ENCODE results near the gene YWHAG. TPM values are rescaled to one million over a fixed set of nuclear protein-coding genes. Genes with fewer than 3 reads are reported as not detected.

YWHAG gene
- total and polyA plus RNA-seq, 2 of the 13 experiments (the other 11 are each of a cell fraction or from before 2014, with no cell fraction given), result 36.9 to 67.5 TPM

DNA sequence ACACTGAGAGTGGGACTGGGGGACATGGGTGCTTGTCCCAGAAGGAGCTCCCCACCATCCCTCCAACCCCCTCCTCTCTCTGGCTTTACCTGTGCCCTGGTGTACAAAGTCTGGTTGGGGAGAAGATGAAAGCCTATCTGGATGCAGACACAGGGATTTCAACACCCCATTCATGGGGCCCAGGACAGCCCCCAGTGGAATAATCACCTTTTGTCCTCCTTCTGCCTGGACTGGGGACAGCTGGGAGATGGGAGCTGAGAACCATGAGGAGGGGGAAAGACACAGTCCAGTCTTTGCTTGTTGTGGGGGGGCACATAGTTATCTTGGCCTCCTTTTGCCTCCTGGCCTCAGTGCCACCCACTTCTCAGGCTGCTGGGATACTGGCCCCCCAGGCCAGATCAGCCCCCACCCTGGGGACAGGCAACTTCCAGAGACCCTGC is 49.4 kb upstream of the YWHAG start (continued):
- TF ChIP-seq, protein P1, sequence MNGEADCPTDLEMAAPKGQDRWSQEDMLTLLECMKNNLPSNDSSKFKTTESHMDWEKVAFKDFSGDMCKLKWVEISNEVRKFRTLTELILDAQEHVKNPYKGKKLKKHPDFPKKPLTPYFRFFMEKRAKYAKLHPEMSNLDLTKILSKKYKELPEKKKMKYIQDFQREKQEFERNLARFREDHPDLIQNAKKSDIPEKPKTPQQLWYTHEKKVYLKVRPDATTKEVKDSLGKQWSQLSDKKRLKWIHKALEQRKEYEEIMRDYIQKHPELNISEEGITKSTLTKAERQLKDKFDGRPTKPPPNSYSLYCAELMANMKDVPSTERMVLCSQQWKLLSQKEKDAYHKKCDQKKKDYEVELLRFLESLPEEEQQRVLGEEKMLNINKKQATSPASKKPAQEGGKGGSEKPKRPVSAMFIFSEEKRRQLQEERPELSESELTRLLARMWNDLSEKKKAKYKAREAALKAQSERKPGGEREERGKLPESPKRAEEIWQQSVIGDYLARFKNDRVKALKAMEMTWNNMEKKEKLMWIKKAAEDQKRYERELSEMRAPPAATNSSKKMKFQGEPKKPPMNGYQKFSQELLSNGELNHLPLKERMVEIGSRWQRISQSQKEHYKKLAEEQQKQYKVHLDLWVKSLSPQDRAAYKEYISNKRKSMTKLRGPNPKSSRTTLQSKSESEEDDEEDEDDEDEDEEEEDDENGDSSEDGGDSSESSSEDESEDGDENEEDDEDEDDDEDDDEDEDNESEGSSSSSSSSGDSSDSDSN (CRISPR knock-in tag; IDR thresholded peaks at IDR 0.05), result peak; percentile 42; the same call in 1 of the 2 replicates

DNA sequence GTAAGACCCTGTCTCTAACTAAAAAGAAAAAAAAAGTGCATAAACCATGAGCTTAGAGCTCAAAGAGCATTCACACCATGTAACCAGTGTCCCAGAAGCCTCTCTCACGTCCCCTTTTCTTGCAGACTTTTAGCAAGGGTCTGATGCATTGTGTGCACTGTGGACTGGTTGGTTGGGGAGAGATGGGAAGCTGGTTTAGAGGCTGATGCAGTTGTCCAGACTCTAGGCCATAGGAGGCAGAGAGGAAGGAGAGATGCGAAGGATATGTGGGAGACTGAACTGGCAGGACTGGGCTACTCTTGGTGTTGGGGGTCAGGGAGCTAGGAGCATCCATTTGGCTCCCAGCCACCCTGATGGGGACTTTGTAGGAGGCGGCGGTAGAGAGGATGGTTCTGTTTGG is 48.9 kb upstream of the YWHAG start:
- H4K20me1 ChIP-seq (ENCODE audit: insufficient read depth, low read length), result no peaks in the 10 kb centered on the region
- peak overlapping the region in 2 of 3 experiments; percentile 62 to 64; a peak in 3 of 6 replicates for H3K4me3 ChIP-seq (replicated peaks in 1 of 3; ENCODE audit: insufficient read depth in 1 of 3, low read depth in 2 of 3, low read length in 3 of 3)
- no peak overlapping the region for H3K9ac ChIP-seq (ENCODE audit: insufficient read depth, low read depth, low read length)
- ChIA-PET POLR2A (interaction anchor here (0.8 to 2.9 kb wide), 8 partner anchors 11 to 116 kb away, joined by 3 to 25 read pairs (median 7); partner anchors contain the start of gene YWHAG), CTCF (ENCODE audit: low intra/inter-chr PET ratio, low total read pairs) (no interaction called here)
- 15% methylated on average over 4 of the region's 4 CpGs for WGBS (ENCODE audit: low lambda C conversion rate)
- no TSS peak for BruUV-seq (replicated peaks)
- no peaks in the 10 kb centered on the region for H3K36me3 ChIP-seq (replicated peaks in 1 of 2; ENCODE audit: control insufficient read depth in 1 of 2, insufficient read depth in 2 of 2, low read length in 2 of 2)
- H3K27me3 ChIP-seq (ENCODE audit: control insufficient read depth in 1 of 2, insufficient read depth in 2 of 2, low read length in 2 of 2), result no peaks in the 10 kb centered on the region
- no peak for DNase-seq (ENCODE audit: low spot score)
- ATAC-seq, result peak; percentile 44
- H2AFZ ChIP-seq (ENCODE audit: low read length), result no peak overlapping the region
- in situ Hi-C loops (cut with HindIII; ENCODE audit: extremely low pct_ligation_motif_present, low pct_unique_long_range_greater_than_20kb) (no loop called here), intact Hi-C loops (cut with micrococcal nuclease; ENCODE audit: unreplicated experiment) (no loop called here)
- peak overlapping the region; percentile 81 for H3K4me2 ChIP-seq (ENCODE audit: low read depth, low read length)
- FAIRE-seq, result peak; percentile 28
- H3K79me2 ChIP-seq (ENCODE audit: insufficient read depth, low read length), result peaks cover 6% of the 10 kb centered on the region
- no peaks in the 10 kb centered on the region for H3K9me3 ChIP-seq (ENCODE audit: low read length)
- H3K4me1 ChIP-seq (ENCODE audit: insufficient read depth, low read length), result peaks cover 52% of the 10 kb centered on the region
- peak overlapping the region; percentile 66 for H3K27ac ChIP-seq (ENCODE audit: extremely low read length, insufficient read depth, low read length)
- TF ChIP-seq ZSCAN29 (CRISPR knock-in tag; conservative IDR thresholded peaks at IDR 0.05) (peak; percentile 73; the same call in 1 of the 2 replicates), CCAR2 (optimal IDR thresholded peaks at IDR 0.05; ENCODE audit: low read depth, low read length) (no peak), ZNF510 (CRISPR knock-in tag; IDR thresholded peaks at IDR 0.05; ENCODE audit: low read depth) (0 out of 2 replicates have a peak, but pooled peaks have one; percentile 53), MED1 (CRISPR knock-in tag; IDR thresholded peaks at IDR 0.05) (0 out of 2 replicates have a peak, but pooled peaks have one; percentile 10), SP4 (CRISPR knock-in tag; IDR thresholded peaks at IDR 0.05) (peak; percentile 21; the same call in 1 of the 2 replicates), ZBTB3 (CRISPR knock-in tag; IDR thresholded peaks at IDR 0.05; ENCODE audit: borderline replicate concordance, low read depth) (0 out of 2 replicates have a peak, but pooled peaks have one; percentile 41), ARNT2 (CRISPR knock-in tag; IDR thresholded peaks at IDR 0.05; ENCODE audit: low read depth) (no peak), ZNF788 (CRISPR knock-in tag; IDR thresholded peaks at IDR 0.05; ENCODE audit: borderline replicate concordance) (no peak), MEIS1 (CRISPR knock-in tag; IDR thresholded peaks at IDR 0.05; ENCODE audit: borderline replicate concordance) (0 out of 2 replicates have a peak, but pooled peaks have one; percentile 38), ZNF230 (CRISPR knock-in tag; IDR thresholded peaks at IDR 0.05) (0 out of 2 replicates have a peak, but pooled peaks have one; percentile 40)
- TF ChIP-seq, protein P2, sequence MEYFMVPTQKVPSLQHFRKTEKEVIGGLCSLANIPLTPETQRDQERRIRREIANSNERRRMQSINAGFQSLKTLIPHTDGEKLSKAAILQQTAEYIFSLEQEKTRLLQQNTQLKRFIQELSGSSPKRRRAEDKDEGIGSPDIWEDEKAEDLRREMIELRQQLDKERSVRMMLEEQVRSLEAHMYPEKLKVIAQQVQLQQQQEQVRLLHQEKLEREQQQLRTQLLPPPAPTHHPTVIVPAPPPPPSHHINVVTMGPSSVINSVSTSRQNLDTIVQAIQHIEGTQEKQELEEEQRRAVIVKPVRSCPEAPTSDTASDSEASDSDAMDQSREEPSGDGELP (IDR thresholded peaks at IDR 0.05; ENCODE audit: borderline replicate concordance, low read depth), result no peak
- TF ChIP-seq, protein P3, sequence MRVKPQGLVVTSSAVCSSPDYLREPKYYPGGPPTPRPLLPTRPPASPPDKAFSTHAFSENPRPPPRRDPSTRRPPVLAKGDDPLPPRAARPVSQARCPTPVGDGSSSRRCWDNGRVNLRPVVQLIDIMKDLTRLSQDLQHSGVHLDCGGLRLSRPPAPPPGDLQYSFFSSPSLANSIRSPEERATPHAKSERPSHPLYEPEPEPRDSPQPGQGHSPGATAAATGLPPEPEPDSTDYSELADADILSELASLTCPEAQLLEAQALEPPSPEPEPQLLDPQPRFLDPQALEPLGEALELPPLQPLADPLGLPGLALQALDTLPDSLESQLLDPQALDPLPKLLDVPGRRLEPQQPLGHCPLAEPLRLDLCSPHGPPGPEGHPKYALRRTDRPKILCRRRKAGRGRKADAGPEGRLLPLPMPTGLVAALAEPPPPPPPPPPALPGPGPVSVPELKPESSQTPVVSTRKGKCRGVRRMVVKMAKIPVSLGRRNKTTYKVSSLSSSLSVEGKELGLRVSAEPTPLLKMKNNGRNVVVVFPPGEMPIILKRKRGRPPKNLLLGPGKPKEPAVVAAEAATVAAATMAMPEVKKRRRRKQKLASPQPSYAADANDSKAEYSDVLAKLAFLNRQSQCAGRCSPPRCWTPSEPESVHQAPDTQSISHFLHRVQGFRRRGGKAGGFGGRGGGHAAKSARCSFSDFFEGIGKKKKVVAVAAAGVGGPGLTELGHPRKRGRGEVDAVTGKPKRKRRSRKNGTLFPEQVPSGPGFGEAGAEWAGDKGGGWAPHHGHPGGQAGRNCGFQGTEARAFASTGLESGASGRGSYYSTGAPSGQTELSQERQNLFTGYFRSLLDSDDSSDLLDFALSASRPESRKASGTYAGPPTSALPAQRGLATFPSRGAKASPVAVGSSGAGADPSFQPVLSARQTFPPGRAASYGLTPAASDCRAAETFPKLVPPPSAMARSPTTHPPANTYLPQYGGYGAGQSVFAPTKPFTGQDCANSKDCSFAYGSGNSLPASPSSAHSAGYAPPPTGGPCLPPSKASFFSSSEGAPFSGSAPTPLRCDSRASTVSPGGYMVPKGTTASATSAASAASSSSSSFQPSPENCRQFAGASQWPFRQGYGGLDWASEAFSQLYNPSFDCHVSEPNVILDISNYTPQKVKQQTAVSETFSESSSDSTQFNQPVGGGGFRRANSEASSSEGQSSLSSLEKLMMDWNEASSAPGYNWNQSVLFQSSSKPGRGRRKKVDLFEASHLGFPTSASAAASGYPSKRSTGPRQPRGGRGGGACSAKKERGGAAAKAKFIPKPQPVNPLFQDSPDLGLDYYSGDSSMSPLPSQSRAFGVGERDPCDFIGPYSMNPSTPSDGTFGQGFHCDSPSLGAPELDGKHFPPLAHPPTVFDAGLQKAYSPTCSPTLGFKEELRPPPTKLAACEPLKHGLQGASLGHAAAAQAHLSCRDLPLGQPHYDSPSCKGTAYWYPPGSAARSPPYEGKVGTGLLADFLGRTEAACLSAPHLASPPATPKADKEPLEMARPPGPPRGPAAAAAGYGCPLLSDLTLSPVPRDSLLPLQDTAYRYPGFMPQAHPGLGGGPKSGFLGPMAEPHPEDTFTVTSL (CRISPR knock-in tag; IDR thresholded peaks at IDR 0.05; ENCODE audit: borderline replicate concordance), result 0 out of 2 replicates have a peak, but pooled peaks have one; percentile 8
